NCI-H345 treated with DMSO at 0.1 percent for 48 hours (cell line): ENCODE data around the gene RIMBP2.

ENCODE experiments used
- DNase-seq: peaks from one replicate; lab custom pipeline; 2025; ENCODE audit not compliant: unreplicated experiment; lab: John Stamatoyannopoulos, UW

The RIMBP2 gene

GRCh38 chr12:130552483-130552996 lies 163.6 kb downstream of the RIMBP2 start:
- DNase-seq, result no peak

GRCh38 chr12:130549361-130549760 lies 166.7 kb downstream of the RIMBP2 start:
- DNase-seq, result no peak

DNA sequence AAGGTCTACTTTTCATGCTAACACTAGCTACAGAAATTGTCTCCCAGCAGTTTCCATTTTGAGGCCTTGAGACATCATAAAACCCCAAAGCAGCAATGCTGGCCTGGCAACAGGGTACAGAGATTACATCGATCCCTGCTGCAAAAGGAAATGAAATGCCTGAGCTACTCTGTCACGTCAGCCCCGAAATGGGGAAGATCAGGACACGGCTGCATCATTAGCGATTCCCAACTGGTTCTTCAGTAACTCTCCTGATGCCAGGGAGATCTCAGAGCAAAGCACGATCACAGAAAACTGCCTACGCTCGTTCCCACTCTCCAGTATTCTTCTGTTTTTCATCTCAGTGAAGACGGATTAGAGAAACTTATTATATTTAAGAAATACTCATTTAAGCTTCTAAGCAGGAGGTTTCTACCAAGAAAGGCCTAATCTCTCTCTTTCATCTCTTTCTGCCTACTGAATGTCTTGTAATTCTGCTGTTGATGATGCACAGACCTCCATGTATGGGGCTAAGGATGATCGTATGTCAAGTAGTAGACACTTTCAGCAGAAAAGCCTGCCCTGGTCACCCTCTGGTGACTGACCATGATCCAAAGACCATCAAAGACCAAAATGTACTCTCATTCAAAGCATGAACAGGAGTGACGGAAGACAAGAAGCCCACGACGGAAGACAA lies 168.5 kb downstream of the RIMBP2 start:
- DNase-seq, result no peak

- DNase-seq, result no peak
Measured at GRCh38 chr12:130546494-130546893, 169.6 kb downstream of the RIMBP2 start.

DNA sequence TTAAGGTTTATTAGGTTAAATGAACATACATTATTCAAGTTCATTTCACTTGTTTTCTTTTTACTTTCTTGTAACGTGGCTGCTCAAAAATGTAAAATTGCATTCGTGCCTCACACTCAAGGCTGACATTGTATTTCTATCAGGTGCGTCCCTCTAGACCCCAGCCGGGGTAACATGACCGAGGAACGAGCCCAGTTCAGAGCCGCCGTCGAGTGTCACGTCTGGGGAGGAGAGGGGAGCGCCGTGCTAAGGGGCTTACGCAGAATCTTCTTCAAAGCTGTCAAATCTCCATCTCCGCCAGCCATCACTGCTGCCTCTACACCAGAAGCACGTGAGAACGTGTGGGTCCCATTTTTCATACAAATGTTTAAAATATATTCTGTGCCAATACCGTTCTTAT lies 170.6 kb downstream of the RIMBP2 start:
- DNase-seq, result no peak

DNA sequence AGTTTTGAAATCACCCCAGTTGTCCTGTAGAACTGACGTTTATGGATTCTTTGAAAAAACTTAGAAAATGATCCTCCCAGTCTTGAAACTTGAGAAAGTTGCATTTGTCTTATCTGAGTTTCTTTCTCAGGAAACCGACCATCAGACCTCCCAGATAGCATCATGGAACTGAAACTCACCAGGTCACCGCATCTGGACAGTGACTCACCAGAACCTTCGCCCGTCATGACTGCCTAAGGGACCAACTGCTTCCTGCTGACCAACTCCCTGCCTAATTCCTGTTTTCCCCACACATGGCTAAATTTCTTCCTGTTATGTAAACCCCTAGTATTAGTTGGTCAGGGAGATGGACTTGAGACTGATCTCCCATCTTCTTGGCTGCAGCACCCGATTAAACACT lies 175.7 kb downstream of the RIMBP2 start:
- no peak for DNase-seq

GRCh38 chr12:130538343-130539095 lies 177.6 kb downstream of the RIMBP2 start:
- no peak for DNase-seq

GRCh38 chr12:130537655-130538054 lies 178.4 kb downstream of the RIMBP2 start:
- DNase-seq, result no peak

DNA sequence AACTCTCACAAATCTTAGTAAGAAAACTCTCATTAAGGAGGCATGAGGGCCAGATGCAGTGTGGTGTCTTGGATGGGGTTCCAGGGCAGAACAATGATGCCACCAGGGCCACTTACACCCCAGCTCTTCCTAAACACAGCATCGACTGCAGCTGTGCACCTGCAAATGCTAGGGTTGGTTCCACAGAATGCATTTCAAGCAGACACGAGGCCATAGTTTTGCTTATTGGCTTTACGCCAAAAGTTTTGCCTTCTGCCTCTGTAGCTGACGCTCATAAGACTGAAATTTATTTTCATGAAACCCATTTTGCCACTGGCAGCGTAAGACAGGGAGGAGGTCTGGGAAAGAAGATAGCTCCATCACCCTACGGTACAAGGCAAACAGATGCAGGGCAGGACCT lies 179.0 kb downstream of the RIMBP2 start:
- DNase-seq, result peak; percentile 3

DNA sequence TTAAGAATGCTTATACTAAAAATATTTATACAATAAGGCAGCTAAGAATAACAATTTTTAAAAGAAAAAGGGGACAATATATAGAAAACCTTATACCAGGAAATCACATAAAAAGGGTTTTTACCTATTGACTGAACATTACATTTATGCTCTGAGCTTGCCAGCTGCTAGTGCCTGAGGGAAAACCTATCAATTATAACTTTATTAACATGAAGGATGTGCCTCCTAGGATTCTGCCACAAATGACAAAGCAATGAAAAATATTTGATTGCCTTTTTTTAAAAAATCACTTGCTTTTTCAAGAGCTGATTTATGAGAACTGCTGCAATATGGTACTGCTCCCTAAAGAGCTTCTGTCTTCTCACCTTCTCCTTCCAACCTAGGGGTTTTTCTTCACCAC lies 185.7 kb downstream of the RIMBP2 start:
- DNase-seq, result no peak

DNA sequence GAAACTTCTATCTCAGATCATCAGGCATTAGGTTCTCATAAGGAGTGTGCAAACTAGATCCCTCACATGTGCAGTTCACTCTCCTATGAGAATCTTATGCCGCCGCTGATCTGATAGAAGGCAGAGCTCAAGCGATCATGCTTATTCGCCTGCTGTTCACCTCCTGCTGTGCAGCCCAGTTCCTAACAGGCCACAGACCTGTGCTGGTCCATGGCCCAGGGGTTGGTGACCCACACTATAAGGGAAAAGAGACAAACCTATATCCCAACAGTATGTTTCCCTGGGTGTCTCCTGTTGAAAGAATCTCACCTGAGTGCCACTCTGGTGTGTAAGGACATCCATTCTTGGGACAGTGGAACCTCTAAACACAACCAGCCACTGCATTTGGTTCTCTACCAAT lies 186.3 kb downstream of the RIMBP2 start:
- no peak for DNase-seq

DNA sequence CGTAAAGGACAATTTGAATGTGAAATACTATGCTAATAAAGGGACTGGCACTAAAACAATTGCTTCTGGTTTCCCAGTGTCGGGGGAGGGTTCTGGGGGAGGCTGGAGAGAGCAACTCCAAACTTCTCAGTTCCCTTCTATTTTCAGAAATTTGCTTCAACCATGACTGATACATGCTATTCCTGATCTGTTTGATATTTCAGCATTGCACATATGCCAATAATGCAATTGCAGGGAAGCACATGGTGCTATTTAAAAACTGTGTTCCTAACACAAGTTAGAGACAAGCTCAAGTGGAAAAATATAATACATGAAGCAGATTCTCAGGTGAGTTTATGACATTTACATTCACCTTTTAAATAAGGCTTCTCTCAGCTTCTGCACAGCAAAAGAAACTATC lies 188.9 kb downstream of the RIMBP2 start:
- no peak for DNase-seq

GRCh38 chr12:130526813-130527212 lies 189.3 kb downstream of the RIMBP2 start:
- no peak for DNase-seq

GRCh38 chr12:130525384-130526172 lies 190.5 kb downstream of the RIMBP2 start:
- DNase-seq, result no peak

DNA sequence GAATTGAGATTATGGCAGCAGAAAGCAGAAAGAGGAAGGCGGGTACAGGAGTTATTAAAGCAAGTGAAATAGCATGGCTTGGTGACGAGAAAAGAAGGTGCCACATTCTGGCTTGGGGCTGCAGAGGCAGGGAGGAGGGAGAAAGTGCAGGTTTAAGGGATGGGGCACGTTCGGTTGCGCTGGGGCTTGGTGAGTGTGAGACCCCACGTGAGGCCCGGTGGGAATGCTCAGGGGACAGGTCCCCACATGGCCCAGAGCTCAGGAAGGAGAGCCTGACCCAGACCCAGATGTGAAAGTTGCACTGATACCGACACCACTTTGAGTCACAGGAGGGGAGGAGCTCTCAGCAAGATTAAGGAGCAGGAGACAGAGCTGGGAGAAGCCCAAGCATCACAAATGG lies 191.3 kb downstream of the RIMBP2 start:
- DNase-seq, result no peak

GRCh38 chr12:130523863-130524614 lies 192.1 kb downstream of the RIMBP2 start:
- DNase-seq, result no peak

GRCh38 chr12:130523208-130523607 lies 192.9 kb downstream of the RIMBP2 start:
- no peak for DNase-seq

- no peak for DNase-seq
Measured at GRCh38 chr12:130522244-130522834, 193.8 kb downstream of the RIMBP2 start.

GRCh38 chr12:130521375-130522124 lies 194.5 kb downstream of the RIMBP2 start:
- no peak for DNase-seq

GRCh38 chr12:130520784-130521183 lies 195.3 kb downstream of the RIMBP2 start:
- no peak for DNase-seq
